ENCODE measurements around the gene ATXN1. TPM values are rescaled to one million over a fixed set of nuclear protein-coding genes. Genes with fewer than 3 reads are reported as not detected.

ATXN1 gene
- total RNA-seq, 1 donor from 2014 or later = 23.7 TPM

DNA sequence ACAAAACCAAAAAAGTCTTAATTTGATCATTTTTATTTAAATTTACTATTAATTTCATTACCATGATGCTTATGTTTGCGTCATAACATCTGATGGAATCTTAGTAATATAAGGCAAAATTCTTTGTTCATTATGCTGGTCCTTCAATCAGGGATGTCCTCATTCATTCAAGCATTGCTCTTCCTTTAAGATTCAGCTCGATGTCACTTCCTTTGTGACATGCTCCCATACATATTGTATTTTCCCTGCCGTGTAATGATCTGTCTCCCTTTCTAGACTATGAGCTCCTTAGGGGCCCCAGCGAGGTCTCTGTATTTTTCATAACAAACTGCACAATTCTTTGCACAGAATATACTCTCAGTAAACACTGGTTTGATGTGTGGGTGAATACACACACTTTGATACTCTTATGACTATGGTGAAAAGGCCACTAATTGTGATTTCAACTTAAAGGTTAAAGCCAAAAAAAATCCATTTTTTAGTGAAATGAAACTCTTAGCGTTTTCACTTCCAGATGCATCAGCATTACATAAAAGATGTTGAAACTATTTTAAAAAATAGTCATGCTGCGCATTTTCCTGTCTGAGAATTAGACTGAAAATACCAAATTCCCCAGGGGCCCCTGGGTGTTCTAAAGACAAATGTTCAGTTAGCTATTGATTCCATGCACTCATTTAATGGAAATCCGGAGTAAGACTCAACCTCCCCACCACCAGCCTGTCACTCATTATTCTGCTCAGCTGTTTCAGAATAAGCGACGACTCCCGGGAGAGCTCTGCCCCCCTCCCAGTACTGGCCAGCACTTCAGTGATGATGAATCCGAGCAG is 169.7 kb downstream of the ATXN1 start:
- DNase-seq (ENCODE audit: extremely low read depth, low read depth, low spot score) = no peak

DNA sequence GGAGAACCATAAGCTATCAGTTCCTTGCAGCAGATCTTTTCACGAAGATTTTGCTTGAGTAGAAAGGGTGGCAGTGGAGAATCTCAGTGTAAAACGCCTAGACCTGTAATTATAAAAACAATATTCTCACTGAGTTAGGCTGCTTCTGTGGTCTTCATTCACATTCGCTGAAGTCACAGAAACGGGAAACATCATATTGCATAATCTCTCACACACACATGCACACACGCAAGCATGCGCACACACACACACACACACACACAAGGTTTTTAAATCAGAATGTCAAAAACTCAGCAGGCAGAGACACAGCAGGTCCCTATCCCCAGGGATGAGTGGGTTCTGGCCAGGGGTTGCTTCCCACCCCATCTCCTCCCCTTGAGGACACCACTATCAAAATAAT is 175.5 kb downstream of the ATXN1 start:
- DNase-seq (ENCODE audit: extremely low read depth, low read depth, low spot score) = no peak

DNA sequence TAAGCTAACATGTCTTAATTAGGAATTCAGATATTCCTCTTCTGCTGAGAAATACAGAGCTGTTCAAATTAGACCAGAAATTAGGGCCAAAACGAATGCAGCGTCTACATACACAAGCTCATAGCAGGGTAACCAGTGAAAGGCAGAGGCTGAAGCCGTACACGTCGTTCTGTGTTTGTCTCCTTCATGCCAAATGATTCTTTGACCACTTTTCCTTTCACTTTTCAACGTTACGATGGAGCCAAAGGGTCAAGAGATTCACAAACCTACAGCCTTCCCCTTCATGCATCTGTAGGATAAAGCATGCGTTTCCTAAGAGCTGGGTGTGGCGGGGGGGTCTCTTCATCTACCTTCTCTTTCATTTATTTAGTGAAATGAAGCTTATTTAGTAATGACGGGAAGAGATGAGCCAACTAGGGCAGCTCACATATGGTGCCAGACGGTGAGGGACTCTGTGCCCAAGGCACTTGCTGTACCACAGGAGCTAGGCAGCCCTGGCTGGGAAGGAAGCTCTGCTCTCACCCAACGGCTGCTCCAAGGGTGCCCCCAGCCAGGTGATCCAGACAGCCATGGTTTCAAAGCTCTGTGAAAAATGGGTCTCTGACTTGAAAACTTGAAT is 178.0 kb downstream of the ATXN1 start:
- DNase-seq (ENCODE audit: extremely low read depth, low read depth, low spot score) = no peak

DNA sequence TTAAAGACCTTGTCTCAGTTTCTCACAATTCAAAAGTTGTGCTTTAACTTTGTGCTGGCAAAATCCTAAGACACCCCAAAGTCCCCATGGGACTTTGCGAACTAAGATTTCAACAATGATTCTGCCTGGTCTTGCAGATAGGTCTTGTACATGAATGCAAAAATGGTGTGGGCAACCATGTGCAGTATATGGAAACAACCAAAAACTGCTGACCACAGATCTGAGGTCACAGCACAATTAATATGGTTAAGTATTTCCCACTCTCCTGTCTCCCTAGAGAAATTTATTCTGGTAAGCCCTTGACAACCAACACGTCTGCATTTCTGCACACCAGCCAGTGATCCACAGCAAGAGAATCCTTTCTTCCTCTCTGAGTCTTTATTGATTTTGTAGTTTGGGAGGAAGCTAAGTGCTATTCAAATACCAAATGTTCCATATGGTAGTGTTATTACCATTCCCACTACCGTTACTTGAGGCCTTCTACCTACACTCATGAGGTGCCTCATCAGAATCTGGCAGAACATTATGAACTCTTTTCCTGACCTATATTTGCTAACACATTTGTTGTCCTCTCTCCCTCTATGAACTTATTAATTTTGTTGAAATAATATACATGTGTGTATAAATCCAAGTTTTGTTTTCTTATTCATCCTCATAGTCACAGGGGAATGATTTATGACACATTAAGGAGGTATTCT is 178.7 kb downstream of the ATXN1 start:
- no peak for DNase-seq (ENCODE audit: extremely low read depth, low read depth, low spot score)

DNA sequence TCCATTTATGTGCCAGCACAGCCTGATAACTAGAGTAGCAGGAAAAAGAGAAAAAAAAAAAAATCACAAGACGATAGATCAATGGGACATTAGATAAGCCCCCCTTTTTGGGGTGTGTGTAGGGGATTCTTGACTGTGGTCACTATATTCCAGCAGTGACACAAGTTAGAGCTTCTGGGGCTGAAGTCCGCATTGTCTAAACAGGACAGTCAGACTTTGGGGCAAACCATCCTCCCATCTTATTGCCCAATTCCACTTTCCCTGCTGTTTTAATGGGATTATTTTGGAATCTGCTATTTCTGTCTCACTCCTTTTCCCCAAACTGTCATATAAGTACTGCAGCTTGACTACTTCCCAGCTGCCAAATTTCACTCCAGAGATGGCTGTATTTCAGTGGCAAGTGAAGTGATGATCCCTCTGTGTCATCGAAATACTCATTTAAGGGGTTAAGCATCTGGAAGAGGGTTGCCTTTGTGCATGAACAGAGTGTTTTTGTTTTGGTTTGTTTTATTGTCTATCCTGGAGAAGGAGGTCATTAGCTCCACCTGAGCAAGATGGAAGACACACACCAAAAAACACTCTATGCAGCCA is 182.5 kb downstream of the ATXN1 start:
- DNase-seq (ENCODE audit: extremely low read depth, low read depth, low spot score) = no peak

DNA sequence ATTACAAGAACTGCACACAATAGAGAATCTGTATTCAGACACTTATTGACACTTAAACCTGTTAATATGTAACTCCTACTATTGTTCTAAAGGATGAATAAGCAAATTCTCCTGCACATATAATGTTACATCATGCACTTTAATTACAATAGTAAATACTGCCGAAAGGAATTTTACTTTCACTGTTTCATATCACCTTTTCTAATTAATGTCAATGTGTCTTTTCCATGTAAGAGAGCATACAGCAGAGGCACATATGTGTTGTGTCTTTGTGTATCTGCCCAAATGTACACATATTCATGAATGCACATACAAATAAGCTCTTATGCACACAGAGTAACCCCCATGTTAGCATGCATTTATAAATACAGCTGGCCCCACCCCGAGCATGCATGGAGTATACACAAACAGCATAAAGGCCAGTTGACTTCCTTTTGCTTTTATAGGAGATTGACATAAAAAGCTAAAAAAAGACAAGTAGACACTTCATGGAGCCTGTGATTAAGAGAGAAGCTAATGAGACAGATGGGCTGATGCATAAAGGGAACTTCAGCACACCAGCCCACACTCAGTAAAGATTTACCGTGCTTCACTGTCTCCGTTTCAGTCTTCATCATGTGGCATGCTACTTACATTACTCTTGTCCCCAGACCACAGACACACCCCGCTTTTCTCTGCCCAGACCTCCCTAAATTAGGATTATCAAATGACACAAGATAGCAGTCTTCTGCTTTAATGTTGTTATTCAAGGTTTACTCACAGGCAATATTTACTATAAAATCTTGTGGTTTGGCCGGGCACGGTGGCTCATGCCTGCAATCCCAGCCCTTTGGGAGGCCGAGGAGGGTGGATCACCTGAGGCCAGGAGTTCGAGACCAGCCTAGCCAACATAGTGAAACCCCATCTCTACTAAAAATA is 184.6 kb downstream of the ATXN1 start:
- DNase-seq (ENCODE audit: extremely low read depth, low read depth, low spot score) = no peak

DNA sequence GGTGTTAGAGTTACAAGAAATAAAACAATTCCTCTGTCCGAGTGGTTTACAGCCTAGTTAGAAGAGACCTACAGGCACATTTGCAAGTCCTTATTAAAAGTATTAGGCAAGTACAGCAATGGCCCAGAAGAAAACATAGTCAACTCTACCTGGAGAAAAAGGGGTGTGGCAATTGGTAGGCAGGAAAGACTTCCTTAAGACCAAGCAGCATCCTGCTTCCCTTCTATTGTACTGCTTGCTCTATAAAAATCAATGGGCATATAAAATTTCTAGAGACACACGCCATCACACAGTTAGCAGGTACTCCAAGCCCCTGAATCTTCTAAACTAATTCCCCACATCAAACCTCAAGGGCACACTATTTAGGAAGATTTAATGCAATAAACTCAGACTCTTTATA is 185.6 kb downstream of the ATXN1 start:
- DNase-seq (ENCODE audit: extremely low read depth, low read depth, low spot score) = no peak

DNA sequence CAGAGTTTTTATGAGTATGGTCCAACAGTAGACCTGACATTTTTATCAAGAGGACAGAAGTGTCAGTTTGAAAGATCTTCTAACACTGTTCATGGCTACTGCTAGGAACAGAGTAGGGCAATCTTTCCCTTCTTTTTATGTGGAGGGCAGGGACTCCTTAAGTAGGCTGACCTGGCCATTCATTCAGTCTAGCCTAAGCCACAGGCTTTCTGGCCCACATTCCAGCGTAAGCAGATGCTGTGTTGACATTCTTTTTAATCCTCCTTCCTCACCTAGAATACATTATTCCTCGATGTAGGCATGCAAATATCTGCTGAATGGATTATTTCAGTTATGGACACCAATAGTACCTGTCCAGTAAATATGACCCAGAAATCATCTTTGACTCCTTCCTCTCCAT is 188.3 kb downstream of the ATXN1 start:
- no peak for DNase-seq (ENCODE audit: extremely low read depth, low read depth, low spot score)

DNA sequence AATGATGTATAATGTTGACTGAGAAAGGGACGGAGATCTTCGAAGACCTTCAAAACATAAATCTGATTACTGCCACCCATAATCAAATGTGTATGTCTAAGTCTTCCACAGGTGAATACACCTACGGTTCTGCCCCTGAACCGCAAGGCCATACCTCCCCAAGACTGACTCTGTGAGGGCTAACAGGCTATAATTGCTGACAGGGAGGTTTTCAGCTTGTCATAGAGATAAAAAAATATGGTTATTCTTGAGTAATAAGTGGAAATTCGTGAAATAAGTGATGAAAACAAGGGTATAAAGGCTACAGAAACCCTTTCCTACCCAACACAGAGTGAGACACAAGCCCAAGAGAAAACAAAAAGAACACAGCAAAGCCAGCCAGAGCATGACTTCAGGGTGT is 188.9 kb downstream of the ATXN1 start:
- DNase-seq (ENCODE audit: extremely low read depth, low read depth, low spot score) = no peak

DNA sequence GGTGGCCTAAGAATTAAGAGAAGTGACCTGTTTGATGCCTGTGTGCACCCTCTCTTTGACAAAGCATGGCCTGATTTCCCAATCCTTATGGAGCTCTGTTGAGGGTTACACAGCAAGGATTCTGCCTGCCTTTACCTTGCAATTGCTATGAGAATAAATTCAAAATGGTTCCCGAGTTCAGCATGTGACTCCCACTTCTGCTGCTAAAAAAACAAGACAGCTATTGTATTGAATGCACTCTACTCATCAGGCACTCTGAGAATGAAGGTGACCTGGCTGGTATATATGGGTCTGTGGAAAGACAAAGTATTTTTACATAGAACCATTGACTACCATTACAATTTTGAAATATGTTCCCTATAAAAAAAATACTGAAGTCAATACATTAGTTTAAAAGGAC is 190.3 kb downstream of the ATXN1 start:
- DNase-seq (ENCODE audit: extremely low read depth, low read depth, low spot score) = no peak

DNA sequence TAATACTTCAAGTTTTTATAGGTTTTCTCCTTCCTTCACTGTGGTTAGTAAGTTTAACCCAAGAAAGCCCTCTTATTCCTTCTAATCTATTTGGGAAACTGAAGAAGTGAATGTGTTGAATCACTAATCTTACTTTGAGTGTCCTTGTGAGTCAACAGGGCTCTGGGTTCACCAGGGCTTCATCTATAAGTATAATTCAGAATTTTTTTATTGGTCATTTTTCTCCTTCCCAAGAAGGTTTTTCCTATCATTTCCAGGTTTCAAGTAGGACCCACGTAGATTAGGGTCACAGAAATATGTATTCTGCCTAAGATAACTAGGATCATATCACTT is 191.1 kb downstream of the ATXN1 start:
- no peak for DNase-seq (ENCODE audit: extremely low read depth, low read depth, low spot score)

DNA sequence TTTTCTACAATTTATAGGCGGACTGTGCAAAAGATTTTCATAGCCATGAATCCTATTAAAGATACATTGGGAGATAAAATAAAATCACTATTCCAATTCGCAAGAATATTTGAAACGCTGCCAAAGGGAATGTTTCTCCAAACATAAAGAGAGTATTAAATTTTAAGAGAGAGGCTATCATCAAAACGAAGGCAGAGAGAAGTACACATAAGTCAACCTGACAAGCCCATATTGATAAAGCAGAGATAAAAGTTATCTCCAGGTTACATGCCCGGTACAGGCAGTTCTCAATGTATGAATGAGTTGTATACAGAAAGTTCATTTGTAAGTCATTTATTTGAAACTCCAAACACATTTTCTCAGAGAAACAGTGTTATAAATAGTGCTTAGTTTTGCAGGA is 193.1 kb downstream of the ATXN1 start:
- DNase-seq (ENCODE audit: extremely low read depth, low read depth, low spot score) = no peak

DNA sequence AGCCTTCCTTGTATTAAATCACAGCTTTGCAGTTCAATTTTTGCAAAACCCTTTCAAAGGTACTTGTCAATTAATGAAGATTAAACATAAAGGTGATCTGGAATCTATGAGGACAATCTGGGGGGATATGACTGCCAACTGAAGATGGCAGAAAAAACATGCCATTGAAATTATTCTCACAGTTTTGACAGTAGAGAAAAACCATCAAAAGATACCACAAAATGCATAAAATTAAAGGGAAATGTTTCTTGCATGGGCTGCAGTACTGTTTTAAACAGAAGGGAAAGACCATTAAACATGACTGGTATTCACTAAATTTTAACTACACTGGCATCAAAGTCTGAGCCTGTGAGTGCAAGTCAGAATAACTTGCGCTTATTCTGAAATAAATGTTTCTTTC is 194.2 kb downstream of the ATXN1 start:
- no peak for DNase-seq (ENCODE audit: extremely low read depth, low read depth, low spot score)

DNA sequence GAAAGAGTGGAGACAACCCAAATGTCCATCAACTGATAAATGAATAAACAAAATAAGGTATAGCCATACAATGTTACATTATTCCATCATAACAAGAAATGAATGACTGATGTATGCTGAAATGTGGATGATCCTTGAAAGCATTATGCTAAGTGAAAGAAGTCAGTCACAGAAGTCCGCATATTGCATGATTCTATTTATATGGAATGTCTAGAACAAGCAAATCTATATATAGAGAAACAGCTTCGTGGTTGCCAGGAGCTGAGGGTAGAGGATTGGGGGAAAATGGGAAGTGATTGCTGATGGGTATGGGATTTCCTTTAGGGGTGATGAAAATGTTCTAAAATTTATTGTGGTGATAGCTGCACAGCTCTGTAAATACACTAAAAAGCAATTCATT is 196.8 kb downstream of the ATXN1 start:
- no peak for DNase-seq (ENCODE audit: extremely low read depth, low read depth, low spot score)

DNA sequence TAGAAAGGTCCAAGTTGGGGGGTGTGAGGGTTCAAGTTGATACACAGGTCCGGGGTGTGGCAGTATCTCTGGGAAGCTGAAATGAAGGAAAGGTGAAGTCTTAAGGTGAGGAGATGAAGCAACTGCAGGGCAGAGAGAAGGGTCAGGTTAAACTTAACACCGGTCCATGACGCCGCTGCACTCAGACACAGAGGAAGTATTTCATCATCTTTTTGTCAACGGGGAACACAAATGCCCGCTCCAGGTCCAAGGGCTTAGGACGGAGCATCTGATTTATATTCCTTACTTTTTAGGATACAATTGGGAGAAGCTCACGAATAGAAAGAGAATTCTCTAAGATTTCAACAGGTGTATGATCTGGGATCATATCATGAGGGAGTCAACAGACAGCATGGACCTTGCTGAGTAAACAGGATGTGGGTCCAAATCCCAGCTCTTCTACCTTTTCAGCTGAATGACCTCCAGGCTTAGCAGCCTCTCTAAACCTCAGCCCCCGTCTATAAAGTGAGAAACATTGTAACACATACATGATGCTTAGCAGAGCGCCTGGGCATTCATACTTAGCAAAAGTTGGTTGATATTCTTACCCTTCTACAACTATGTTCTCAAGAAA is 197.5 kb downstream of the ATXN1 start:
- no peak for DNase-seq (ENCODE audit: extremely low read depth, low read depth, low spot score)

DNA sequence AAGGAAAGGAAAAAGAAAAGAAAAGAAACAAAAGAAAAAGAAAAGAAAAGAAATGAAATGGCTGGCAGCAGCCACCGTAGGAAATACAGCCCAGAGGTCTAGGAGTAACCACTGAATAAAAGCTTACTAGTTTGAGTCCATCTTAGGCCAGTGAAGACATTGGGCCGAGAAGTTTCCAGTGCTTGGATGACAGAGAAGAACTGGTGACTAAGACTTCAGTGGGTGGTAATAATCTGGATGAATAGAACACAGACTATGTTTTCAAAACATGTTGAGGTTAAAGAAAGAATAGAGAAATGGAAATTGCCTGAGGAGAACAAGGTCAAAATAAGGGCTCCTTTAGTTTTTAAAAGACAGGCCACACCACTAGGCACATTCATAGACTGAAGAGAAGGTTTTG is 198.8 kb downstream of the ATXN1 start:
- no peak for DNase-seq (ENCODE audit: extremely low read depth, low read depth, low spot score)

DNA sequence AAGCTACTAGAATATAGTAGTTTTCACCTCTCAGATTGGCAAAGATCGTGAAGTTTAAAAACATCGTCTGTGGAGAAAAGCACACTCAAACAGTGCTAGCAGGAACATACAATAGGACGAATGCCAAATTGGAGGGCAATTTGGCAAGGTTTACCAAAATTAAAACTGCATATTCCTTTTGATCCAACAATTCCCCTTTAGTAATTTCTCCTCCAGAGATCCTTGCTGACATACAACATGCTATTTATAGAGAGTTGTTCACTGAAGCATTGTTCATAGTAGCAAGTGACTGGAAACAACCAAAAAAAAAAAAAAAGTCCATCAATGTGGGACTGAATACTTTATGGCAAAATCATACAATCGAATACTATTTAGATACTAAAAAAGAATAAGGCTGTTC is 202.2 kb downstream of the ATXN1 start:
- DNase-seq (ENCODE audit: extremely low read depth, low read depth, low spot score) = no peak

DNA sequence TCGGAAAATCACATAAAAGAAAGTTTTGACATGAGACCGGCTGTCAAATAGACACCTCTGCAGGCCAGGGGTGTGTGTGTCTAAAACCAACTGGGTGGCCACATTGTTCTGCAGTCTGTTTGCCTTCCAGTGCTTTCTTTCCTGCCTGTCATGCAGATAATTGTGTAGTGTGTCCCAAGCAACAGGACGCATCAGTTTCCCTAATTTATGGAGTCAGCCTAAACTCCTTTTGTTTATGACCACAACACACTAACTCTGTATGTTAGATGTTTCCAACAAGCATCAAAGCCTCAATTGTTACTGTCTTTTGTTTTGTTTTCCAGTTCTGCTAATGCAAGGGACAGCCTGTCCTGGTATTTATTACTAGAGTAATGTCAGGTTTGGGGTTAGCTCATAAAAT is 205.7 kb downstream of the ATXN1 start:
- no peak for DNase-seq (ENCODE audit: extremely low read depth, low read depth, low spot score)

DNA sequence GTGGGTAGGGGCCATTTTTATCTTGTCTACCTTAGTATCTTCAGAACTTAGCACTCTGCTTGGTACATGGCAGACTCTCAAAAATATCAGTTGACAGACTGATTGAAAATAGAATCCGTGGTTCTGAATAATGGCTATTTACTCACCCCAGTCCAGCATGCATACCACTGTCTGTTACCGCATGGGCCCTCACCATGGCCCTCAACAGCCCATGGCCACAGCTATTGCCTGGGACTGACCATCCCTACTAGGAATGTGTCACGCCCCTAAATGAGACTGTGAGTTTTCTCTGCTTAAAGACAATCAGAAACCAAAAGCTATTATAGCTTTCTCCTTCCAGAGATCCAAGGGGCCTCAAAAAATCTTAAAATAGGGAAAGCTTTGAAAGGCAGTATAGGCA is 207.7 kb downstream of the ATXN1 start:
- DNase-seq (ENCODE audit: extremely low read depth, low read depth, low spot score) = no peak

DNA sequence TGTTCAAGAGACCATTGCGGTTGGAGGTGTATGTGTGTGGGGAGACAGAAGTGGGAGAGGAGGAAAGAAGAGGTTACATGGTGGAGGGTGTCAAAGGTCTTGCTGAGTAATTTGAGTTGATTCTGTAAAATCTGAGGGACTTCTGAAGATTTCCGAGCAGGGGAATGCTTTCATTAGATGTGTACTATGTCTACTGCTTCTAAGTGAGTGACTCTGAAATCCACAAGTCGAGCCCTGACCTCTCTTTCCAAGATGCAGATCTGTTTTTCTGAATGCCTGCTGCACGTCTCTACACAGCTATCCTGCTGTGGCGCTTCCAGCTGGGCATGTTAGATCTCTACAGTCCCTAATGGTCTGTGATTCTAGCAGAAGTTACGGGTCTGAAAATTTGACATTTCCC is 209.8 kb downstream of the ATXN1 start:
- DNase-seq (ENCODE audit: extremely low read depth, low read depth, low spot score) = no peak
